DND-41 (cell line): Measurements from ENCODE around the gene INPP4A.

Experiments
- EZH2 ChIP-seq: IDR thresholded peaks from 3 replicates; pipeline ENCODE4 v1.6.1; 2012; ENCODE audit warnings: borderline replicate concordance, low read depth, mild to moderate bottlenecking, moderate library complexity, low read length, inconsistent platforms; ENCODE audit not compliant: severe bottlenecking
- TF ChIP-seq, protein P1 (sequence below): IDR thresholded peaks from 2 replicates; pipeline ENCODE4 v1.5.1; 2012; ENCODE audit warnings: borderline replicate concordance, low read length, moderate library complexity, mild to moderate bottlenecking; ENCODE audit not compliant: poor library complexity, severe bottlenecking; ENCODE audit errors: extremely low read depth

DNA sequence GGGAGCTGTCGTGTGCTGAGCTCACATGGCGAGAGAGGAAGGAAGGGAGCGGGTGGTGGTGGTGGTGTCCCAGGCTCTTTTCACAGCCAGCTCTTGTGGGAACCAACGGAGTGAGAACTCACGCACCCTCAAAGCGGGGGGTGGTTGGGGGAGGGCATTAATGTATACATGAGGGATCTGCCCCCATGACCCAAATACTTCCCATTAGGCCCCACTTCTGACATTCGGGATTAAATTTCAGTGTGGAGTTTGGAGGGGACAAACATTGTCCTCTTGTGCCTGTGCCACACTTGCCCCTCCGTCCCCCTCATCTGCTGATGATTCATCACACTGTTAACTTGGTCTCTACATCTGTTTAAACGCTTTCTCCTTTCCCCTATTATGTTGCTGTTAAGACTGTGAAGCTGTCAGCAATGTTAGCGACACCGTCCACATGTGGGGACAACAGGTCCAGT is 22.5 kb downstream of the INPP4A start:
- no peak for TF ChIP-seq EZH2
- TF ChIP-seq, protein P1, sequence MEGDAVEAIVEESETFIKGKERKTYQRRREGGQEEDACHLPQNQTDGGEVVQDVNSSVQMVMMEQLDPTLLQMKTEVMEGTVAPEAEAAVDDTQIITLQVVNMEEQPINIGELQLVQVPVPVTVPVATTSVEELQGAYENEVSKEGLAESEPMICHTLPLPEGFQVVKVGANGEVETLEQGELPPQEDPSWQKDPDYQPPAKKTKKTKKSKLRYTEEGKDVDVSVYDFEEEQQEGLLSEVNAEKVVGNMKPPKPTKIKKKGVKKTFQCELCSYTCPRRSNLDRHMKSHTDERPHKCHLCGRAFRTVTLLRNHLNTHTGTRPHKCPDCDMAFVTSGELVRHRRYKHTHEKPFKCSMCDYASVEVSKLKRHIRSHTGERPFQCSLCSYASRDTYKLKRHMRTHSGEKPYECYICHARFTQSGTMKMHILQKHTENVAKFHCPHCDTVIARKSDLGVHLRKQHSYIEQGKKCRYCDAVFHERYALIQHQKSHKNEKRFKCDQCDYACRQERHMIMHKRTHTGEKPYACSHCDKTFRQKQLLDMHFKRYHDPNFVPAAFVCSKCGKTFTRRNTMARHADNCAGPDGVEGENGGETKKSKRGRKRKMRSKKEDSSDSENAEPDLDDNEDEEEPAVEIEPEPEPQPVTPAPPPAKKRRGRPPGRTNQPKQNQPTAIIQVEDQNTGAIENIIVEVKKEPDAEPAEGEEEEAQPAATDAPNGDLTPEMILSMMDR, result no peak
